Measurements from ENCODE around the gene MRPS18B.
"Not testable (repeated sequence)": the region's sequence is repeated elsewhere in the genome, so short reads cannot be mapped to it uniquely, and the experiment has no call there.

DNA sequence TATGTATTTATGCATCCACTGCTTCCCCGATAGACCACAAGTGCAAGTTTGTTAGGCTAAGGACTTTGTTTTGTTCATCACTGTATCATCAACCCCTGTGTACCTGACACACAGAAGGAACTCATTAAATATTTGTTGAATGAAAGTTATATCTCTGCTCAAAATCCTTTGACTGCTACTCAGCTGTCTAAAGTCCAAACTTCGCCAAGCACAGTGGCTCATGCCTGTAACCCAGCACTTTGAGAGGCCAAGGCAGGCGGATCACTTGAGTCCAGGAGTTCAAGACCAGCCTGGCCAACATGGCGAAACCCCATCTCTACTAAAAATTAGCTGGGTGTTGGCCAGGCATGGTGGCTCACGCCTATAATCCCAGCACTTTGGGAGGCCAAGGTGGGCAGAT, 40.3 kb downstream of the MRPS18B start:
- TF ChIP-seq, protein P1, sequence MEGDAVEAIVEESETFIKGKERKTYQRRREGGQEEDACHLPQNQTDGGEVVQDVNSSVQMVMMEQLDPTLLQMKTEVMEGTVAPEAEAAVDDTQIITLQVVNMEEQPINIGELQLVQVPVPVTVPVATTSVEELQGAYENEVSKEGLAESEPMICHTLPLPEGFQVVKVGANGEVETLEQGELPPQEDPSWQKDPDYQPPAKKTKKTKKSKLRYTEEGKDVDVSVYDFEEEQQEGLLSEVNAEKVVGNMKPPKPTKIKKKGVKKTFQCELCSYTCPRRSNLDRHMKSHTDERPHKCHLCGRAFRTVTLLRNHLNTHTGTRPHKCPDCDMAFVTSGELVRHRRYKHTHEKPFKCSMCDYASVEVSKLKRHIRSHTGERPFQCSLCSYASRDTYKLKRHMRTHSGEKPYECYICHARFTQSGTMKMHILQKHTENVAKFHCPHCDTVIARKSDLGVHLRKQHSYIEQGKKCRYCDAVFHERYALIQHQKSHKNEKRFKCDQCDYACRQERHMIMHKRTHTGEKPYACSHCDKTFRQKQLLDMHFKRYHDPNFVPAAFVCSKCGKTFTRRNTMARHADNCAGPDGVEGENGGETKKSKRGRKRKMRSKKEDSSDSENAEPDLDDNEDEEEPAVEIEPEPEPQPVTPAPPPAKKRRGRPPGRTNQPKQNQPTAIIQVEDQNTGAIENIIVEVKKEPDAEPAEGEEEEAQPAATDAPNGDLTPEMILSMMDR (IDR thresholded peaks at IDR 0.05 in 8 of 11, conservative IDR thresholded peaks at IDR 0.05 in 3 of 11) = not testable (repeated sequence)
- TF ChIP-seq POLR2A (IDR thresholded peaks at IDR 0.05) = not testable (repeated sequence)

All from spleen (tissue), 7 donors.